ENCODE measurements around the gene BTF3L4.

The BTF3L4 gene

GRCh38 chr1:52112489-52112888, 56.4 kb downstream of the BTF3L4 start:
- no peaks in the 10 kb centered on the region for H3K36me3 ChIP-seq (ENCODE audit: control insufficient read depth, insufficient read depth, low read length)
- H3K4me2 ChIP-seq (ENCODE audit: low read length) = no peak overlapping the region
- H3K9me3 ChIP-seq (ENCODE audit: control insufficient read depth, low read length) = no peaks in the 10 kb centered on the region
- no peak overlapping the region for H3K4me3 ChIP-seq (ENCODE audit: low read depth, low read length)
- TF ChIP-seq CTCF (IDR thresholded peaks at IDR 0.05) = no peak
- no peaks in the 10 kb centered on the region for H3K79me2 ChIP-seq
- H3K27ac ChIP-seq = no peak overlapping the region
- no peak overlapping the region for H3K9ac ChIP-seq
- H3K4me1 ChIP-seq = no peaks in the 10 kb centered on the region
- no peaks in the 10 kb centered on the region for H3K27me3 ChIP-seq (ENCODE audit: control insufficient read depth, insufficient read depth, low read length)
- no peak overlapping the region for H2AFZ ChIP-seq

GRCh38 chr1:52119301-52120079, 63.4 kb downstream of the BTF3L4 start:
- H3K36me3 ChIP-seq (ENCODE audit: control insufficient read depth, insufficient read depth, low read length) = no peaks in the 10 kb centered on the region
- no peak overlapping the region for H3K4me3 ChIP-seq (ENCODE audit: low read depth, low read length)
- no peak overlapping the region for H3K4me2 ChIP-seq (ENCODE audit: low read length)
- no peaks in the 10 kb centered on the region for H3K27me3 ChIP-seq (ENCODE audit: control insufficient read depth, insufficient read depth, low read length)
- H2AFZ ChIP-seq = peak overlapping the region; percentile 25
- no peak overlapping the region for H3K27ac ChIP-seq
- no peaks in the 10 kb centered on the region for H3K9me3 ChIP-seq (ENCODE audit: control insufficient read depth, low read length)
- no peak overlapping the region for H3K9ac ChIP-seq
- H3K79me2 ChIP-seq = no peaks in the 10 kb centered on the region
- no peaks in the 10 kb centered on the region for H3K4me1 ChIP-seq
- TF ChIP-seq CTCF (IDR thresholded peaks at IDR 0.05) = no peak

GRCh38 chr1:52122384-52122783, 66.3 kb downstream of the BTF3L4 start:
- Histone ChIP-seq H3K27ac (no peak overlapping the region), H3K27me3 (ENCODE audit: control insufficient read depth, insufficient read depth, low read length) (no peaks in the 10 kb centered on the region), H2AFZ (no peak overlapping the region), H3K9ac (no peak overlapping the region), H3K9me3 (ENCODE audit: control insufficient read depth, low read length) (no peaks in the 10 kb centered on the region), H3K4me1 (no peaks in the 10 kb centered on the region), H3K79me2 (no peaks in the 10 kb centered on the region), H3K4me3 (ENCODE audit: low read depth, low read length) (no peak overlapping the region), H3K36me3 (ENCODE audit: control insufficient read depth, insufficient read depth, low read length) (no peaks in the 10 kb centered on the region), H3K4me2 (ENCODE audit: low read length) (no peak overlapping the region)
- no peak for TF ChIP-seq CTCF (IDR thresholded peaks at IDR 0.05)

- Histone ChIP-seq H3K36me3 (ENCODE audit: control insufficient read depth, insufficient read depth, low read length) (no peaks in the 10 kb centered on the region), H2AFZ (no peak overlapping the region), H3K4me2 (ENCODE audit: low read length) (no peak overlapping the region), H3K9me3 (ENCODE audit: control insufficient read depth, low read length) (no peaks in the 10 kb centered on the region), H3K27me3 (ENCODE audit: control insufficient read depth, insufficient read depth, low read length) (no peaks in the 10 kb centered on the region), H3K9ac (no peak overlapping the region), H3K27ac (no peak overlapping the region), H3K4me3 (ENCODE audit: low read depth, low read length) (no peak overlapping the region), H3K4me1 (no peaks in the 10 kb centered on the region), H3K79me2 (no peaks in the 10 kb centered on the region)
- TF ChIP-seq CTCF (IDR thresholded peaks at IDR 0.05) = no peak
These were observed 67.5 kb downstream of the BTF3L4 start for GRCh38 chr1:52123622-52124021.

All from parathyroid adenoma (tissue), 2 donors.